IPS-18c (cell line): Measurements from ENCODE around the gene TMEM132E.

Experiments used
- H3K4me3 ChIP-seq: 2 replicates; pipeline ENCODE4 v1.7.0; 2013; ENCODE audit warnings: low read depth, mild to moderate bottlenecking, low read length, moderate library complexity; ENCODE audit not compliant: insufficient read depth
- H3K9me3 ChIP-seq: one replicate; pipeline ENCODE4 v1.6.1; 2013; ENCODE audit warnings: mild to moderate bottlenecking, low read length, moderate library complexity; ENCODE audit not compliant: control insufficient read depth, insufficient read depth

TMEM132E gene

GRCh38 chr17:34616148-34616547, 36.8 kb downstream of the TMEM132E start:
- no peak overlapping the region for H3K4me3 ChIP-seq
- H3K9me3 ChIP-seq, result no peaks in the 10 kb centered on the region

- Histone ChIP-seq H3K4me3 (no peak overlapping the region), H3K9me3 (no peaks in the 10 kb centered on the region)
Measured at GRCh38 chr17:34617398-34617797, 38.0 kb downstream of the TMEM132E start.

- H3K4me3 ChIP-seq, result no peak overlapping the region
- H3K9me3 ChIP-seq, result peaks cover 2% of the 10 kb centered on the region
Measured at GRCh38 chr17:34619687-34620217, 40.4 kb downstream of the TMEM132E start.

- Histone ChIP-seq H3K4me3 (no peak overlapping the region), H3K9me3 (peaks cover 2% of the 10 kb centered on the region)
Measured at GRCh38 chr17:34620458-34620857, 41.1 kb downstream of the TMEM132E start.

- H3K9me3 ChIP-seq, result peaks cover 2% of the 10 kb centered on the region
- no peak overlapping the region for H3K4me3 ChIP-seq
Measured at GRCh38 chr17:34622862-34623623, 43.7 kb downstream of the TMEM132E start.

- H3K9me3 ChIP-seq, result peaks cover 2% of the 10 kb centered on the region
Measured at GRCh38 chr17:34623856-34624766, 44.7 kb downstream of the TMEM132E start.

GRCh38 chr17:34624767-34625383, 45.5 kb downstream of the TMEM132E start:
- H3K9me3 ChIP-seq, result peaks cover 2% of the 10 kb centered on the region
- no peak overlapping the region for H3K4me3 ChIP-seq

More at GRCh38 chr17:34623856-34624766, 44.7 kb downstream of the TMEM132E start:
- H3K4me3 ChIP-seq, result no peak overlapping the region

GRCh38 chr17:34626121-34626681, 46.8 kb downstream of the TMEM132E start:
- H3K9me3 ChIP-seq, result peaks cover 2% of the 10 kb centered on the region
- H3K4me3 ChIP-seq, result no peak overlapping the region

GRCh38 chr17:34628879-34629278, 49.5 kb downstream of the TMEM132E start:
- H3K4me3 ChIP-seq, result no peak overlapping the region

GRCh38 chr17:34633351-34633750, 54.0 kb downstream of the TMEM132E start:
- Histone ChIP-seq H3K9me3 (no peaks in the 10 kb centered on the region), H3K4me3 (no peak overlapping the region)

More at GRCh38 chr17:34628879-34629278, 49.5 kb downstream of the TMEM132E start:
- no peaks in the 10 kb centered on the region for H3K9me3 ChIP-seq

- no peak overlapping the region for H3K4me3 ChIP-seq
- H3K9me3 ChIP-seq, result no peaks in the 10 kb centered on the region
Measured at GRCh38 chr17:34633760-34634159, 54.4 kb downstream of the TMEM132E start.

- Histone ChIP-seq H3K4me3 (no peak overlapping the region), H3K9me3 (no peaks in the 10 kb centered on the region)
Measured at GRCh38 chr17:34634551-34635160, 55.3 kb downstream of the TMEM132E start.

GRCh38 chr17:34635876-34636275, 56.5 kb downstream of the TMEM132E start:
- no peak overlapping the region for H3K4me3 ChIP-seq

GRCh38 chr17:34637041-34637547, 57.7 kb downstream of the TMEM132E start:
- Histone ChIP-seq H3K9me3 (no peaks in the 10 kb centered on the region), H3K4me3 (no peak overlapping the region)

More at GRCh38 chr17:34635876-34636275, 56.5 kb downstream of the TMEM132E start:
- H3K9me3 ChIP-seq, result no peaks in the 10 kb centered on the region

GRCh38 chr17:34637548-34638525, 58.5 kb downstream of the TMEM132E start:
- no peak overlapping the region for H3K4me3 ChIP-seq
- H3K9me3 ChIP-seq, result no peaks in the 10 kb centered on the region
